AG10803 (cell line): ENCODE measurements around the gene ZMYND10.
A peak's percentile ranks its signal among the peaks of the same experiment; 100 is the strongest.

Experiments
- DNase-seq: peaks from one replicate; pipeline ENCODE4 v3.0.0; 2010; ENCODE audit warnings: low read depth
- H3K4me3 ChIP-seq: 2 replicates; pipeline ENCODE4 v1.5.1; 2011; ENCODE audit warnings: mild to moderate bottlenecking, low read length, control low read depth
- TF ChIP-seq, protein P1 (sequence below): conservative IDR thresholded peaks from 2 replicates; pipeline ENCODE4 v1.5.1; 2011; ENCODE audit warnings: mild to moderate bottlenecking, low read length, control low read depth, inconsistent platforms

ZMYND10 gene

DNA sequence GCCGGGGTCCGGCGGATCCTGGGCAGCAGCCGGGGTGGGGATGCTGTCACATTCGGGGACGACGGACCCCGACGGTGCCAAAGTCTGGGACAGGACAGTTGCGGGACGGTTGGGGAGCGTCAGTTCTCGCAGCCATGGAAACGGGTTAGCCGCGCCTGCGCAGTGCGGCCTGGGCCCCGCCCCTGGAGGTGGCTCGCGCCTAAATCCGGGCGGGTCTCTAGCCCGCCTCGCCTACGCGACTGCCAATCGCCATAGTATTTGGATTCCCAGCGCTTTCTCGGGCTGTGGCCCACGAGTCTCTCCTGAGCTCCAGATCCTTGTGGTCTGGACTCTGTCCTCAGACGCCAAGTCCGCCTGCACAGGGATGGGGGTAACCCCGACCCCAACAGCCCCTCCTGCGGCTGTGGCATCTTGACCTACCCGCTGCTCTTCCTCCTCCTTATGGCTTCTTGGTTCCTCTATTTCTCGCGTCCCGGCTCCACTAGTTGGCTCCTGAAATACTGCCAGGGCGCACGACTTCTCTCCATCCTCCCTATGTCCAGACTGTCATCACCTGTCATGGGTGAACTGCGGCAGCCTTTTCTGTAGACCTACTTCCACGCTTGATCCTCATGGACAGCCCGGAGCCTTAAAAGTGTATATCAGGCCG is at the start of gene ZMYND10:
Gene ZMYND10 (minus strand): TSS at position 147 of the 649 bp plus-strand sequence. CDS start 153 bp downstream, outside the sequence.
- DNase-seq, result peak; percentile 35
- TF ChIP-seq, protein P1, sequence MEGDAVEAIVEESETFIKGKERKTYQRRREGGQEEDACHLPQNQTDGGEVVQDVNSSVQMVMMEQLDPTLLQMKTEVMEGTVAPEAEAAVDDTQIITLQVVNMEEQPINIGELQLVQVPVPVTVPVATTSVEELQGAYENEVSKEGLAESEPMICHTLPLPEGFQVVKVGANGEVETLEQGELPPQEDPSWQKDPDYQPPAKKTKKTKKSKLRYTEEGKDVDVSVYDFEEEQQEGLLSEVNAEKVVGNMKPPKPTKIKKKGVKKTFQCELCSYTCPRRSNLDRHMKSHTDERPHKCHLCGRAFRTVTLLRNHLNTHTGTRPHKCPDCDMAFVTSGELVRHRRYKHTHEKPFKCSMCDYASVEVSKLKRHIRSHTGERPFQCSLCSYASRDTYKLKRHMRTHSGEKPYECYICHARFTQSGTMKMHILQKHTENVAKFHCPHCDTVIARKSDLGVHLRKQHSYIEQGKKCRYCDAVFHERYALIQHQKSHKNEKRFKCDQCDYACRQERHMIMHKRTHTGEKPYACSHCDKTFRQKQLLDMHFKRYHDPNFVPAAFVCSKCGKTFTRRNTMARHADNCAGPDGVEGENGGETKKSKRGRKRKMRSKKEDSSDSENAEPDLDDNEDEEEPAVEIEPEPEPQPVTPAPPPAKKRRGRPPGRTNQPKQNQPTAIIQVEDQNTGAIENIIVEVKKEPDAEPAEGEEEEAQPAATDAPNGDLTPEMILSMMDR, result no peak
- peak within 1 kb of the TSS; percentile 64 for H3K4me3 ChIP-seq

DNA sequence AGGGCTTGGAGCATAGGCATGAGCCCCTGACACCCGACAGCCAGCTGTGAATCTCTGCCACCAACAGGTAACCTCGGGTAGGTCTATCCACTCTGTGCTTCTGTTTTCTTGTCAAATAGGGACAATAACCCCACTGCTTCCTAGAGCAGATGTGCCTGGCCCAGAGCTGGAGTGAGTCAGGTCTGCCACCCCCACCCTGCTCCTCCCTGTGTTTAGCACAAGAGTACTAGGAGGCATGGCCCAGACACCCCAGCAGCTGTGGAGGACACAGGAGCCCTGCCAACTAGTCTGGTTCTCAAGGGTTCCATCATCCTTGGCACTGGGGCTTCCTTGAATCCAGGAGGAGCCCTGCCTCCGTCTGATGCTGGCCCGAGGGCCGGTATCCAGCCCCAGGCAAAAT is 47.5 kb upstream of the ZMYND10 start:
- no peak for DNase-seq
- no peak overlapping the region for H3K4me3 ChIP-seq
- TF ChIP-seq, protein P1, result no peak

DNA sequence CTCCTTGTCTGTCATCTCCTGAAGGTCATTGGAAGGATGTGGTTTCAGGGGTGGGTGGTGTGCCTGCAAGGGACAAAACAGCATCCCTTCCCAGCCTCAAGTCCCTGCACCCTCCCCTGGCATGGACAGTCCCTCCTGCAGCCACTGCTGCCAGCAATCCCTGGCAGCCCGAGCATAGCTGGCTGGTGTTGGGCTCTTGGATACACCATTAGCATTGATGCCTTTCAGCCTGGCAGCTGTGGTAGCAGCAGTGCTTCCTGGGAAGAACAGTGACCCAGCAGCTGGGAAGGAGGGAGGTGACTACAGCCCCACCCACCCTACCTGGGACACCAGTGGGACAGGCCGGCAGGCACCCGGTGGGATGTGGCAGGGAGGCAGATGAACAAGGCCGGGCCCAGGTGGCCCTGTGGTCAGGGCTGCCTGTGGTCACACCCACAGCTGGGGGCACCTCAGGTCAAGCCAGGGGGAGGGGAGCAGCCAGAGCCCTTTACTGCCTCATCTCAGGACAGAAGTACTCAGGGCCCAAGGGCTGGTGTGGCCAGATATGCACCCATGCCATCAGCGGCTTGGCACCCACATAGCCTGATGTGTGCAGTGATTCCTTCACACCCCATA is 46.7 kb upstream of the ZMYND10 start:
- H3K4me3 ChIP-seq, result no peak overlapping the region
- TF ChIP-seq, protein P1, result no peak
- no peak for DNase-seq

DNA sequence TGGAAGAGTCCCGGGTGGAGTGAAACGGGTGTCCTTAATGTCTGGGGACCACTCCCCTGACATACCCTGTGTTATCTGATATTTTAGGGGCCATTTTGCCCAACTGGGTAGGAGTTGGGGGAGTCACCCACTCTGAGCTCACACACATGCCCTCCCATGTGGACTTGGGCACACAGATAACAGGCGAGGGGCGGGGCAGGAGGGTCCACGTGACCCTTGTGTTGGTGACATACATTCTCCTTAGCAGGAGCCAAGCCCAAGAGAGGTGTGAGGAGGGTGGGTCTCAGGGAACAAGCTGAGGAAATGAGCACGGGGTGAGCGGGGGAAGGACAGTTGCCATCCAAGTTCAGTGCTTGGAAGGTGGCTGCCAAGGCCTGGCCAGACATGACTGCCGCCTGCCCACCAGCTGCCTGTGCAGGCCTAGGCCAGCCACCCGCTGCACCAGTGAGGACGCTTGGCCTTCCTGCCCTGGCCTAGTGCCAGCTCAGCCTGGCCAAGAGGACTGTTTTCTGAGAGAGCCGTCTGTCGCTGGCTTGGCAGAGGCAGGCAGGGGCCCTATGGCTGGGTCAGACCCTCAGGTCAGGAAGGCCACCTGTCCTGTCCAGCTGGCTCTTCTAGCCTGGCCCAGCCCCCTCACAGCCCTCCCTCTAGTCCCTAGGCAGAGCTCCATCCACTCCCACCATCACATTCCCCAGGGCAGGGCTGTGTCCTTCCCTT is 45.1 kb upstream of the ZMYND10 start:
- TF ChIP-seq, protein P1, result no peak
- no peak for DNase-seq
- no peak overlapping the region for H3K4me3 ChIP-seq

DNA sequence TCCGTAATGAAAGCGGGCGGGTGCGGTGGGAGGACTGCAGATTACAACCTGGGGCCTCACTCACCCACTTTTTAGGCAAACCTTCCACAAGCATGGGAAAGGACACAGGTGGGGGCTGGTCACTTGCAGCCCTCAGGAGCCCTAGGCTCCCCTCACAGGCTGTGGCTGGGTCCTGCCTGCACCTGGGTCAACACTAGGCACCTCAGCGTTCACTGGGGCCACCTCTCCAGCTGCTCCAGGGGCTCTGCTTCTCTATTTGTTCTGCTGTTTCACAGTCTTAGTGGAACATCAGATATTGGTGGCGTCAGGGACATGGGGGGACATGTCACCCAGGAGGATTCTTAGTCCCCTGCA is 43.9 kb upstream of the ZMYND10 start:
- no peak overlapping the region for H3K4me3 ChIP-seq
- TF ChIP-seq, protein P1, result no peak
- DNase-seq, result no peak

DNA sequence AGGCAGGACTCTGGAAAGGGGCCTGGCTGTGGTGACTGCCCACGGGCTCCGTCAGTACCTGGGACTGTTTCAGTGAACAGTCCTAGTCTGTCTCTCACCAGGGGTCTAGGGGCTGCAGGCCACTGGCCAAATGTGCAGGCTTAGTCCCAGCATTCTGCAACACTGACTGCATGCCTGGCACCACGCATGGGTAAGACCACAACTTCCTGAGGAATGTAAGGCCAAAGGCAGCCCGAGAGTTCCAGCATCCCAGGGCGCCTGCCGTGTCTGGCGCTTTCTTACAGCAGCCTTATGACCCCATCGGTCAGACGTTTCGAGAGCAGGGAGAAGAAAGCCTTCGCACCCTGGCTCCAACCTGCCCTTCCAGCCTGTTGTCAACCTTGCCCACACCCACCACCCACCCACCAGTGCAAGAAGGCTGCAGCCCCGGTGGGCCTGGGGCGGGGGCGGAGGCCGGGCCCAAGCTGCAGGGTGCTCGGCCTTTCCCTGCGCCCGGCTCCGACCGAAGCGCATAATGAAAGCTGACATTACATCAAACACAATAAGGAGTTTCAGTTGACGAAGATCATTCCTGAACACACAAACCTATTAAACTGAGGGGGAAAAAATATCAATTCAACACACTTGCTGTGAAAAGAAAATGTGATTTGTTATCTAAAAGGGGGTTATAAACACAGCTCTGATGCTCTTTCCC is 43.3 kb upstream of the ZMYND10 start:
- TF ChIP-seq, protein P1, result no peak
- H3K4me3 ChIP-seq, result no peak overlapping the region
- peak; percentile 11 for DNase-seq
